ENCODE measurements around the gene BPI. TPM values are rescaled to one million over a fixed set of nuclear protein-coding genes. Genes with fewer than 3 reads are reported as not detected.

Gene BPI
- total RNA-seq, 4 donors from 2014 or later = not detected

- H3K27ac ChIP-seq = no peak overlapping the region
- TF ChIP-seq POLR2A (IDR thresholded peaks at IDR 0.05) (no peak), CTCF (IDR thresholded peaks at IDR 0.05) (no peak), POLR2AphosphoS5 (IDR thresholded peaks at IDR 0.05) (no peak), EP300 (IDR thresholded peaks at IDR 0.05; ENCODE audit: low read depth) (no peak)
- H3K9me3 ChIP-seq = no peaks in the 10 kb centered on the region
- no peak overlapping the region for H3K4me3 ChIP-seq
- H3K36me3 ChIP-seq = no peaks in the 10 kb centered on the region
- in situ Hi-C loops (cut with MboI; ENCODE audit: low pct_ligation_motif_present in 1 of 4, low pct_unique_long_range_greater_than_20kb in 1 of 4, low sequenced_read_pairs in 3 of 4) (no loop called here), intact Hi-C loops (cut with DNase I; ENCODE audit: low total_unique reads) (no loop called here)
- WGBS, 2 donors (ENCODE audit: low coverage in 1 of 2) = 42 to 77% methylated on average over 2 to 8 of the region's 8 CpGs
- peaks cover 2% of the 10 kb centered on the region for H3K27me3 ChIP-seq
- no peak for DNase-seq
- H3K4me1 ChIP-seq = no peaks in the 10 kb centered on the region
Measured at GRCh38 chr20:38331814-38332213, 27.9 kb downstream of the BPI start.

GRCh38 chr20:38334016-38334415 lies 30.1 kb downstream of the BPI start:
- Histone ChIP-seq H3K36me3 (no peaks in the 10 kb centered on the region), H3K27ac (no peak overlapping the region), H3K27me3 (peaks cover 12% of the 10 kb centered on the region), H3K4me1 (no peaks in the 10 kb centered on the region), H3K4me3 (no peak overlapping the region), H3K9me3 (peaks cover 5 to 6% of the 10 kb centered on the region in 2 donors)
- in situ Hi-C loops (cut with MboI; ENCODE audit: low pct_ligation_motif_present in 1 of 4, low pct_unique_long_range_greater_than_20kb in 1 of 4, low sequenced_read_pairs in 3 of 4) = no loop called here
- TF ChIP-seq EP300 (IDR thresholded peaks at IDR 0.05; ENCODE audit: low read depth) (no peak), POLR2A (IDR thresholded peaks at IDR 0.05) (no peak), POLR2AphosphoS5 (IDR thresholded peaks at IDR 0.05) (no peak), CTCF (IDR thresholded peaks at IDR 0.05) (no peak)
- WGBS, 2 donors (ENCODE audit: low coverage in 1 of 2) = 49 to 89% methylated on average over 2 to 8 of the region's 8 CpGs
- no peak for DNase-seq
- intact Hi-C loops (cut with DNase I; ENCODE audit: low total_unique reads) = no loop called here

- H3K4me3 ChIP-seq = no peak overlapping the region
- H3K4me1 ChIP-seq = no peaks in the 10 kb centered on the region
- H3K9me3 ChIP-seq = peaks cover 5 to 6% of the 10 kb centered on the region in 2 donors
- TF ChIP-seq POLR2A (IDR thresholded peaks at IDR 0.05) = no peak
- TF ChIP-seq POLR2AphosphoS5 (IDR thresholded peaks at IDR 0.05) = no peak
- no peak for TF ChIP-seq EP300 (IDR thresholded peaks at IDR 0.05; ENCODE audit: low read depth)
- TF ChIP-seq CTCF (IDR thresholded peaks at IDR 0.05) = no peak
- intact Hi-C loops (cut with DNase I; ENCODE audit: low total_unique reads) = no loop called here
- peaks cover 14% of the 10 kb centered on the region for H3K27me3 ChIP-seq
- H3K36me3 ChIP-seq = no peaks in the 10 kb centered on the region
- in situ Hi-C loops (cut with MboI; ENCODE audit: low pct_ligation_motif_present in 1 of 4, low pct_unique_long_range_greater_than_20kb in 1 of 4, low sequenced_read_pairs in 3 of 4) = no loop called here
- 43 to 53% methylated on average over 1 to 7 of the region's 7 CpGs for WGBS, 2 donors (ENCODE audit: low coverage in 1 of 2)
- H3K27ac ChIP-seq = no peak overlapping the region
- no peak for DNase-seq
Measured at GRCh38 chr20:38336726-38337125, 32.8 kb downstream of the BPI start.

- Histone ChIP-seq H3K27ac (no peak overlapping the region), H3K4me3 (no peak overlapping the region), H3K9me3 (peaks cover 5 to 6% of the 10 kb centered on the region in 2 donors), H3K36me3 (no peaks in the 10 kb centered on the region), H3K4me1 (peaks cover 0 to under 1% (median 0%) of the 10 kb centered on the region in 4 donors), H3K27me3 (peaks cover 14% of the 10 kb centered on the region)
- WGBS, 2 donors (ENCODE audit: low coverage in 1 of 2) = 47 to 50% methylated on average over 1 to 6 of the region's 6 CpGs
- TF ChIP-seq EP300 (IDR thresholded peaks at IDR 0.05; ENCODE audit: low read depth) (no peak), POLR2AphosphoS5 (IDR thresholded peaks at IDR 0.05) (no peak), POLR2A (IDR thresholded peaks at IDR 0.05) (no peak), CTCF (IDR thresholded peaks at IDR 0.05) (peak in 3 of 5 experiments; percentile 17 to 19 (median 18))
- in situ Hi-C loops (cut with MboI; ENCODE audit: low pct_ligation_motif_present in 1 of 4, low pct_unique_long_range_greater_than_20kb in 1 of 4, low sequenced_read_pairs in 3 of 4) (no loop called here), intact Hi-C loops (cut with DNase I; ENCODE audit: low total_unique reads) (no loop called here)
- DNase-seq = no peak
Measured at GRCh38 chr20:38337561-38338140, 33.7 kb downstream of the BPI start.
